ENCODE results near the gene STK24.
A peak's percentile ranks its signal among the peaks of the same experiment; 100 is the strongest.

The STK24 gene

DNA sequence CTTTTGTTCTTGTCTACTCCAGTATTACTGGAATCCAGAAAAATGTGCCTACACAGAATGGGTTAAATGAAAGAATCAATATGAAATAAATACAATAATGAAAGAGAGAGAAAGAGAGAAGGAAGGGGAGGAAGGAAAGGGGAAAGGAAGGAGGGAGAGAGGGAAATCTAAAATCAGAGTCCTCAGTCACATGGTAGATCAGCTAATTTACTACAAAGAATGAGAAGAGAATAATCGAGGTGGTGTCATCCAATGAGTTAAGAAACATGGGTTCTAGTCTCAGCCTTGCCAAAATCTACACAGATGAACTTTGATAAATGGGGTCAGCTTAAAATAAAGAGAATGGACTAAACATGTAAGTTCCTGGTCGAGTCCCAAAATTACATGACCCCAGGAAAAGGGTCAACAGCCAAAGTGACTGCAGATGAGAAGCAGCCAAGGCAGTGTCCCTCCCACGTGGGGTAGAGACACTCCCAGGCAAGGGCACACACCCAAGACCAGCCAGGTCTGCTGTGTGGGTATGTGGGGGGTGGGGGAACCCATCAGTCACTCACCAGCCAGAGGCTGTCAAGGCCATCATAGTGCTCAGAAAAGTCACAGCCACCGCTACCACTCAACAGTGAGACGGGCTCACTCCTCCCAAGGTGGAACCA, 103.6 kb downstream of the STK24 start:
- DNase-seq (ENCODE audit: low spot score), result no peak

GRCh38 chr13:98471934-98472333, 105.0 kb downstream of the STK24 start:
- DNase-seq (ENCODE audit: low spot score), result no peak

GRCh38 chr13:98470920-98471319, 106.0 kb downstream of the STK24 start:
- no peak for DNase-seq (ENCODE audit: low spot score)

GRCh38 chr13:98468929-98469328, 108.0 kb downstream of the STK24 start:
- DNase-seq (ENCODE audit: low spot score), result no peak

DNA sequence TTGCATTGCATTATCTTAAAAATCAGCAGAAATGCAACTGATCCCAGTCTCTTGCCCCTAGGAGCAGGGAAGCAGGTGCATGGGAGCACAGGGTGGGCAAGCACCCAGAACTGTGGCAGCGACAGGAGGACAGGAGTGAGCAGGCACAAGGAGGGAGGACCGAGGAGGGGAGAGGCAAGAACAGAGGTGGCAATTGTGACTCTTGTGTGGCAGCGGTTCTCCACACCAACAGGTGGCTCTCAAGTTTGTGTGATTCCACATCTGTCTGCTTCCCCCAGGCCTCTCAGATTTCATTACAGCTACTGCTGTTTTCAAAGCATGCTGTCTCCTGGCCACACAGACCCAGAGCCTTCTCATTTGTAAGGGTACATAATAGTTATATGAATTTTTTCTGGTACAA, 108.5 kb downstream of the STK24 start:
- DNase-seq (ENCODE audit: low spot score), result no peak

- no peak for DNase-seq (ENCODE audit: low spot score)
These were observed 109.5 kb downstream of the STK24 start for GRCh38 chr13:98467263-98467985.

DNA sequence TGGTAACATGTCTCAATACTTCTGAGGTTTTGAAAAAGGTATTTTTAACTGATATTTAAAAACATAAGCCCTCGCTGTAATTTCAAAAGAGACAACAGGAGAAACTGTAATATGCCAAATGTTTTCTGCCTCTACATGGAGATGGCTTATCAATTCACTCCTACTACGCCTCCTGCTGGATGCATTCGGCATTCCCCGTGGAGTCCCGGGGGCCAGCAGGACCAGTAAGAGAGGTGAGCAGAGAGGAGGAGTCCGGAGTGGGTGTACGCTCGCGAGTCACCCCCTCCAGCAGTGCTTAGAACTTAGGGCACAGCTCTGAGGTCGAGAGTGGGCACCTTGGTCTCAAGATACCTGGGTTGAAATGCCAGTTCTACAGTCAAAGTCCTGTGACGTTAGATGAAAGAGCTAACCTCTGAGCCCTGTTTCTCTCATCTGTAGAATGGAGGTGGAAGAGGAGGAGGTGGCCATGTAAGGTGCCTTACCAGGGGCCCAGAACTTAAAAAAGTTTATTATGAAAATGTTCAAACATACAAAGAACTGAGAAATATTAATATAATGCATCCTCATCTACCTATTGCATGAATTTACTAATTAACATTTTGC, 110.2 kb downstream of the STK24 start:
- peak; percentile 53 for DNase-seq (ENCODE audit: low spot score)

DNA sequence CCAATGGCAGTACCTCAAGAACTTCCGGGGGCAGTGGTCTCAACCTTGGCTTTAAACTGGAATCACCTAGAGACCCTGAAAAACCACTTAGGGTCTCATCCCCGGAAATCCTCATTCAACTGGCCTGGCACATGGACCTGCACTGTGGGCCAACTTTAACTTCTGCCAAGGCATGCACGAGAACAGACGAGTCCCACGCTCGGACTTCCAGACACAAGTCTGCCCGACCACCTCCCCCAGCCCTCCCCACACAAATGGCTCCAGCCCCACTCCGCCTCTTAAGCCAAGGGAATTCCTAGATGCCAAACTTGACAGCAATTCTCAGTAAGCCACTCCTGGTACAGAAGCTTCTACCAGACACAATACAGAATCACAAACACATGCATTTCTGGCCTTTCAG, 114.0 kb downstream of the STK24 start:
- DNase-seq (ENCODE audit: low spot score), result no peak

- no peak for DNase-seq (ENCODE audit: low spot score)
These were observed 114.5 kb downstream of the STK24 start for GRCh38 chr13:98462241-98462882.

- DNase-seq (ENCODE audit: low spot score), result no peak
These were observed 115.2 kb downstream of the STK24 start for GRCh38 chr13:98461486-98462240.

- DNase-seq (ENCODE audit: low spot score), result no peak
These were observed 116.4 kb downstream of the STK24 start for GRCh38 chr13:98460516-98460915.

- DNase-seq (ENCODE audit: low spot score), result no peak
These were observed 117.1 kb downstream of the STK24 start for GRCh38 chr13:98459721-98460370.

DNA sequence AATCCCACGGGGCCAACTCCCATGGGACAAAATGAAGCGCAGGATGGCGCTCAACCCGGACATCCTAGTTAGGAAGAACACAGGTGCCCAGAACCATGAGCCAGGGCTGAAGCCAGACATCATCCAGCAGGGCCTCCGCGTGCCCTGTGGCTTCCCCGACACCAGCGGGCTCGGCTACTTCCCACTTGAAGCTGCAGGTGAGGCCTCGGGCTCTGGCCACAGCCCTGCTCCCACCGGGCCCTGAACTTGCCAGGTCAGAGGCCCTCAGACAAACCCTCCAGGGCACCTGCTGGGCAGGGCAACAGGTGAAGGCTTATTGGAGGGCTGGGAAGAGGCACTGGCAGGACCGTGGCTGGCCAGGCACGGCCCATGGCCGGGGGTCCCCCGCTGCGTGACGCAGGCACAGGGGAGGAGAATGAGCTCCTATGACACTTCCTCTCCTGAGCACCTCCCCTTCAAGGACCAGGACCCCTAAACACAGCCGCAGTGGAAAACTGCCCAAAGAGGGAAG, 117.7 kb downstream of the STK24 start:
- DNase-seq (ENCODE audit: low spot score), result no peak

DNA sequence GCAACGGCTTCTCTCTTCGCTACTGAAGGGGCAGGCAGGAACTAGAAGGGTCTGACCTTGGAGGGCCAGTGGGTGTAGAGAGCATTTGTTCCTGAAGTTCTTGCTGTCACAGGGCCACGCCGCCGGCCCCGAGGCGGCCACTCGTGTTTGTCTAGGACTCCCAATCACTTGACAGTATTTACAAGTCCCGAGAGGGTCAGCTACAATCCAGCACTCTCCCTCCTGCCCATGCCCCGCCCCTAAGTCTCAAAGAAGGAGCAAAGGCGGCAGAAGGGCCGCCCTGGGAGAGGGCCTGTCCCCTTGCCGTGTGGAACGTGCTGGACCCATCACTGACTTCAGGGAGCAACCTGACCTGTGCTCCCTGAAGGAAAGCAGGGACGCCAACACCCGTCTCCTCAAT, 118.5 kb downstream of the STK24 start:
- DNase-seq (ENCODE audit: low spot score), result no peak

GRCh38 chr13:98457053-98457452, 119.9 kb downstream of the STK24 start:
- DNase-seq (ENCODE audit: low spot score), result no peak

GRCh38 chr13:98456413-98456845, 120.5 kb downstream of the STK24 start:
- DNase-seq (ENCODE audit: low spot score), result no peak

GRCh38 chr13:98454389-98454881, 122.5 kb downstream of the STK24 start:
- DNase-seq (ENCODE audit: low spot score), result no peak

GRCh38 chr13:98452851-98453843, 123.8 kb downstream of the STK24 start:
- DNase-seq (ENCODE audit: low spot score), result no peak

DNA sequence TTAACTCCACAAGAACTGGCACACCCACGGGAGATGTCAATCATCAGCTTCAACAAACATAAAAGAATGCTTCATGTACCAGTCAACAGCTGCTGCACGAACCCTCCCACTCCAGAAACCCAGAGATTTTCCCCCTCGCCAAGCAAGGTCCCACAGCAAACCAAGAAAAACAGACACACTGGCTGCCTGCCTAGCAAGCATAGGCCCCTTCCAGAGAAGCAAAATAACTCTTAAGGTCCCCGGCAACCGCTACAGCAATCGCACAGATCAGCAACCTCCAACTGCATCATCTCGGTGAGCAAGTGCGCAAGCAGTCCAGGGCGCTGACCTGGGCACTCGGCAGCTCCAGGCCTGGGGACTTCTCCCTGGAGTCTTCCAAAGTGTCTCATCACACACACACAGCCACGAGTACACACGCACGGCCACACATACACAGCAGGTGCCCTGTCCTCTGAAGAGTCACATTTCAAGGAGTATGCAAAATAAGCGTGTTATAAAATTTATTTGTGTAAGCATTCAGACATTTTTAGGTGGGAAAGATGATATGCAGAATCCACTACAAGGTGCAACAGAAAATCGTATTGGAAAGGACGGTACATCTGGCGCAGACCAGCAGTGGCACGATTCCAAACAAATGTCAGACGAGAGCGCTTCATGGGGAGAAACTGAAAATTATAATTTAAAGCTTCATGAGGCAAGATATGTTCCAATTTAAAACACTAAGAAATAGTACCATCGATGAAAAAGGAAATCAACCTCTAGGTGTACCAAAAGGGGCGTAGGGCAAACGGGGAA, 125.0 kb downstream of the STK24 start:
- DNase-seq (ENCODE audit: low spot score), result no peak
